Urothelium cell line (cell line): ENCODE data around the gene SFRP5.
A peak's percentile ranks its signal among the peaks of the same experiment; 100 is the strongest.

Source experiments
- DNase-seq: peaks from one replicate; pipeline ENCODE4 v3.0.0; 2011; ENCODE audit warnings: low spot score, mixed read lengths
- FAIRE-seq: peaks from 2 replicates; lab custom pipeline; 2011; peaks lifted over from hg19 to GRCh38; lab: Jason Lieb, UNC

The SFRP5 gene

GRCh38 chr10:97766996-97767924 is 4.5 kb downstream of the SFRP5 start:
- DNase-seq = no peak
- FAIRE-seq = no peak

GRCh38 chr10:97766106-97766810 is 5.5 kb downstream of the SFRP5 start:
- DNase-seq = no peak
- FAIRE-seq = no peak

GRCh38 chr10:97765201-97765600 is 6.6 kb downstream of the SFRP5 start:
- FAIRE-seq (no peak), DNase-seq (no peak)

- DNase-seq = peak; percentile 26
- no peak for FAIRE-seq
These were observed 7.3 kb downstream of the SFRP5 start for GRCh38 chr10:97764519-97764931.

- DNase-seq = no peak
- no peak for FAIRE-seq
These were observed 7.9 kb downstream of the SFRP5 start for GRCh38 chr10:97763947-97764346.

GRCh38 chr10:97763411-97763810 is 8.4 kb downstream of the SFRP5 start:
- FAIRE-seq (no peak), DNase-seq (no peak)

GRCh38 chr10:97762816-97763215 is 9.0 kb downstream of the SFRP5 start:
- FAIRE-seq (no peak), DNase-seq (no peak)

GRCh38 chr10:97762056-97762455 is 9.7 kb downstream of the SFRP5 start:
- DNase-seq = no peak
- FAIRE-seq = no peak

- FAIRE-seq = no peak
- DNase-seq = no peak
These were observed 10.4 kb downstream of the SFRP5 start for GRCh38 chr10:97761331-97761865.

- FAIRE-seq (no peak), DNase-seq (no peak)
These were observed 11.1 kb downstream of the SFRP5 start for GRCh38 chr10:97760461-97761257.

GRCh38 chr10:97759946-97760345 is 11.9 kb downstream of the SFRP5 start:
- no peak for FAIRE-seq
- no peak for DNase-seq

GRCh38 chr10:97759158-97759887 is 12.5 kb downstream of the SFRP5 start:
- FAIRE-seq = peak; percentile 55
- DNase-seq = peak; percentile 76

- DNase-seq (no peak), FAIRE-seq (no peak)
These were observed 14.3 kb downstream of the SFRP5 start for GRCh38 chr10:97757471-97757870.

- FAIRE-seq = no peak
- DNase-seq = no peak
These were observed 16.1 kb downstream of the SFRP5 start for GRCh38 chr10:97755718-97756117.

GRCh38 chr10:97754726-97755125 is 17.1 kb downstream of the SFRP5 start:
- DNase-seq (no peak), FAIRE-seq (no peak)

GRCh38 chr10:97752956-97753355 is 18.8 kb downstream of the SFRP5 start:
- DNase-seq (no peak), FAIRE-seq (no peak)

- DNase-seq (no peak), FAIRE-seq (no peak)
These were observed 23.7 kb downstream of the SFRP5 start for GRCh38 chr10:97748116-97748515.

GRCh38 chr10:97747573-97747972 is 24.2 kb downstream of the SFRP5 start:
- FAIRE-seq (no peak), DNase-seq (no peak)

- DNase-seq = no peak
- FAIRE-seq = no peak
These were observed 27.3 kb downstream of the SFRP5 start for GRCh38 chr10:97744405-97745035.
